OCI-LY3 (cell line): ENCODE measurements around the gene METTL2B.

ENCODE experiments used
- H2AFZ ChIP-seq: fragments of 200-600, 300-600 bp; shearing (Covaris generic); 2 replicates; pipeline ENCODE4 v1.6.0; 2014; ENCODE audit warnings: antibody characterized with exemption, low read depth, low read length
- H3K27ac ChIP-seq: fragments of 200-600, 300-600 bp; sonication (generic); 2 replicates; pipeline ENCODE4 v1.5.1; 2014; ENCODE audit warnings: mild to moderate bottlenecking, low read length, moderate library complexity, mixed read lengths
- H3K27me3 ChIP-seq: fragments of 200-600, 300-600 bp; sonication (generic); 2 replicates; pipeline ENCODE4 v1.6.1; 2014; ENCODE audit warnings: low read depth, low read length, mixed read lengths
- H3K36me3 ChIP-seq: fragments of 200-600, 300-600 bp; sonication (generic); replicated peaks from 2 replicates; pipeline ENCODE3; 2014; ENCODE audit warnings: low read depth, low read length, mixed read lengths
- H3K4me1 ChIP-seq: fragments of 300-600, 200-600 bp; sonication (generic); 2 replicates; pipeline ENCODE4 v1.6.1; 2014; ENCODE audit warnings: low read length, mixed read lengths
- H3K4me2 ChIP-seq: fragments of 200-600, 300-600 bp; sonication (generic); 2 replicates; pipeline ENCODE4 v1.6.1; 2014; ENCODE audit warnings: low read length, mixed read lengths
- H3K4me3 ChIP-seq: fragments of 300-600, 200-600 bp; sonication (generic); 2 replicates; pipeline ENCODE4 v1.5.1; 2014; ENCODE audit warnings: antibody characterized with exemption, mild to moderate bottlenecking, low read length, moderate library complexity
- H3K79me2 ChIP-seq: fragments of 300-600, 200-600 bp; shearing (Covaris generic); 2 replicates; pipeline ENCODE4 v1.6.1; 2014; ENCODE audit warnings: mild to moderate bottlenecking, low read length, mixed read lengths
- H3K9ac ChIP-seq: fragments of 300-600, 200-600 bp; shearing (Covaris generic); 2 replicates; pipeline ENCODE4 v1.6.0; 2014; ENCODE audit warnings: mild to moderate bottlenecking, low read length, moderate library complexity
- H3K9me3 ChIP-seq: fragments of 200-600, 300-600 bp; shearing (Covaris generic); 2 replicates; pipeline ENCODE4 v1.6.1; 2014; ENCODE audit warnings: low read length, mixed read lengths; ENCODE audit not compliant: insufficient read depth
- H4K20me1 ChIP-seq: fragments of 200-600, 300-600 bp; sonication (generic); 2 replicates; pipeline ENCODE4 v1.6.1; 2016; ENCODE audit warnings: low read length, mixed read lengths; ENCODE audit not compliant: insufficient read depth
- CTCF ChIP-seq: fragments of 200-600, 300-600 bp; sonication (generic); IDR thresholded peaks from 2 replicates; pipeline ENCODE4 v1.5.1; 2014; ENCODE audit warnings: antibody characterized with exemption, low read length, low read depth
- EZH2phosphoT487 ChIP-seq: fragments of 200-600 bp; shearing (Covaris generic); IDR thresholded peaks from 2 replicates; pipeline ENCODE4 v1.6.1; 2018; ENCODE audit warnings: antibody characterized with exemption, mixed run types, low read depth

The METTL2B gene

GRCh38 chr7:128448751-128449302, 27.7 kb upstream of the METTL2B start:
- Histone ChIP-seq H3K4me3 (no peak overlapping the region), H3K9me3 (no peaks in the 10 kb centered on the region), H3K4me1 (peaks cover 40% of the 10 kb centered on the region), H3K36me3 (no peaks in the 10 kb centered on the region), H4K20me1 (no peaks in the 10 kb centered on the region), H3K27me3 (no peaks in the 10 kb centered on the region), H3K79me2 (no peaks in the 10 kb centered on the region), H2AFZ (no peak overlapping the region), H3K9ac (no peak overlapping the region), H3K4me2 (no peak overlapping the region), H3K27ac (no peak overlapping the region)
- TF ChIP-seq EZH2phosphoT487 (no peak), CTCF (no peak)

GRCh38 chr7:128450409-128450808, 26.1 kb upstream of the METTL2B start:
- no peaks in the 10 kb centered on the region for H3K27me3 ChIP-seq
- no peaks in the 10 kb centered on the region for H3K9me3 ChIP-seq
- H3K27ac ChIP-seq = no peak overlapping the region
- no peak overlapping the region for H2AFZ ChIP-seq
- no peaks in the 10 kb centered on the region for H4K20me1 ChIP-seq
- H3K79me2 ChIP-seq = no peaks in the 10 kb centered on the region
- TF ChIP-seq EZH2phosphoT487 (no peak), CTCF (no peak)
- no peak overlapping the region for H3K9ac ChIP-seq
- peaks cover 43% of the 10 kb centered on the region for H3K4me1 ChIP-seq
- H3K4me2 ChIP-seq = no peak overlapping the region
- H3K4me3 ChIP-seq = no peak overlapping the region
- no peaks in the 10 kb centered on the region for H3K36me3 ChIP-seq

- Histone ChIP-seq H3K27ac (no peak overlapping the region), H3K27me3 (no peaks in the 10 kb centered on the region), H3K4me2 (no peak overlapping the region), H3K79me2 (peaks cover 3% of the 10 kb centered on the region), H3K9me3 (no peaks in the 10 kb centered on the region), H3K4me3 (no peak overlapping the region), H2AFZ (no peak overlapping the region), H3K36me3 (peaks cover 2% of the 10 kb centered on the region), H4K20me1 (no peaks in the 10 kb centered on the region), H3K4me1 (peaks cover 43% of the 10 kb centered on the region), H3K9ac (no peak overlapping the region)
- TF ChIP-seq CTCF (no peak), EZH2phosphoT487 (no peak)
Observed at GRCh38 chr7:128450913-128451312, 25.6 kb upstream of the METTL2B start.

GRCh38 chr7:128452552-128452951, 24.0 kb upstream of the METTL2B start:
- no peak overlapping the region for H3K9ac ChIP-seq
- no peak overlapping the region for H3K4me3 ChIP-seq
- peaks cover 19% of the 10 kb centered on the region for H3K79me2 ChIP-seq
- H3K27me3 ChIP-seq = no peaks in the 10 kb centered on the region
- TF ChIP-seq EZH2phosphoT487 (no peak), CTCF (no peak)
- peaks cover 9% of the 10 kb centered on the region for H4K20me1 ChIP-seq
- no peak overlapping the region for H3K4me2 ChIP-seq
- H3K27ac ChIP-seq = no peak overlapping the region
- H3K9me3 ChIP-seq = no peaks in the 10 kb centered on the region
- peaks cover 17% of the 10 kb centered on the region for H3K36me3 ChIP-seq
- H2AFZ ChIP-seq = no peak overlapping the region
- H3K4me1 ChIP-seq = peaks cover 46% of the 10 kb centered on the region
